ENCODE results near the gene TULP4.

- TF ChIP-seq CTCF (IDR thresholded peaks at IDR 0.05) (no peak), POLR2A (IDR thresholded peaks at IDR 0.05) (no peak)
Observed at GRCh38 chr6:158465257-158465656, 153.0 kb downstream of the TULP4 start.

Data from prostate gland (tissue), 2 donors.